ENCODE results near the gene ESF1.

ESF1 gene

GRCh38 chr20:13736436-13737191, 48.1 kb downstream of the ESF1 start:
- DNase-seq, result no peak

- DNase-seq, result no peak
These were observed 48.9 kb downstream of the ESF1 start for GRCh38 chr20:13735826-13736225.

GRCh38 chr20:13723011-13723410, 61.7 kb downstream of the ESF1 start:
- DNase-seq, result no peak

- no peak for DNase-seq
These were observed 66.5 kb downstream of the ESF1 start for GRCh38 chr20:13718171-13718570.

- DNase-seq, result no peak
These were observed 67.1 kb downstream of the ESF1 start for GRCh38 chr20:13717631-13718044.

GRCh38 chr20:13715171-13715570, 69.5 kb downstream of the ESF1 start:
- no peak for DNase-seq

DNA sequence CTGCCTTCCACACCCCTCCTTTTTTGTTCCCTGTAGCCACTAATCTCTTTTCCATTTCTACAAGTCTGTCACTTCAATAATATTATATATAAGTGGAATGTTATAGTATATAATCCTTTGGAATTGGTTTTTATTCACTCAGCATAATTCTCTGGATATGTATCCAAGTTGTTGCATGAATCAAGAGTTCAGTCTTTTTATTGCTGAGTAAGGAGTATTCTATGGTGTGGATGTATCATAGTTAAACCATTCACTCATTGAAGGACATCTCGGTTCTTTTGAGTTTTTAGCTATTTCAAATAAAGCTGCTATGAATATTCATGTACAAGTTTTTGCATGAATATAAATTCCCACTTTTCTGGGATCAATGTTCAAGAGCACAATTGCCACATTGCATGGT, 76.5 kb downstream of the ESF1 start:
- DNase-seq, result no peak

DNA sequence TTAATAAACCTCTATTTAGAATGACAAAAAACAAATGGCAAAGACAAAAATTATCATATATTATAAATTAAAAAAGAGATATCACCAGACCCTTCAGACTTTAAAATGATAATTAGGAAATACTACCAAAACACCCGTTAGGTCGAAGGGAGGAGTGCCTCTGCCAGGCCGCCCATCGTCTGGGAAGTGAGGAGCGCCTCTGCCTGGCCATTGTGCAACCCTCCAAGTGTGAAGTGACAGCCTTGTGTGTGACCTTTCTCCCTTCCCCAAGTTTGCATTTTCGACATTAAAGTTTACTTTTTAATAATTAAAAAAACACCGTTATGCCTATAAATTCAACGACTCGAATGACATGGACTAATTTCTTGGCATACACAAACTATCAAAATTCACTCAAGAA, 81.5 kb downstream of the ESF1 start:
- DNase-seq, result no peak

DNA sequence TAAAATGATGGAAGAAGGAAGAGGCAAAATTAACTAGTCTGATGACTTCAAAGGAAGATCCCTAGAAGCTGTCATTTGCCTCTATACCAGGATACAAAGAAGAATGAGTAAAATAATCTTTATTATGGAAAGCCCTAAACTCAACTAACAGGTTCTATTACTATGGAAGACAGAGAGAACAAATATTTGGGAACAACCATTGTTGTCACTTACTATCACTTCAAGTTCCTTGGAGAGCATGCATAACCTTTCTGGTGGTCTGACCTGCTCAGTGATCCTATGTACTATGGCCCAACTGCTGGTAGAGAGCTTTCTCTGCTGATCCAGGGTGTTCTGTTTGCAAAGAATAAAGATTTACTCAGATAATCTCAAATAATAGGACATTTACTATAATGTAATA, 83.2 kb downstream of the ESF1 start:
- DNase-seq, result no peak

GRCh38 chr20:13700761-13701160, 84.0 kb downstream of the ESF1 start:
- DNase-seq, result no peak

DNA sequence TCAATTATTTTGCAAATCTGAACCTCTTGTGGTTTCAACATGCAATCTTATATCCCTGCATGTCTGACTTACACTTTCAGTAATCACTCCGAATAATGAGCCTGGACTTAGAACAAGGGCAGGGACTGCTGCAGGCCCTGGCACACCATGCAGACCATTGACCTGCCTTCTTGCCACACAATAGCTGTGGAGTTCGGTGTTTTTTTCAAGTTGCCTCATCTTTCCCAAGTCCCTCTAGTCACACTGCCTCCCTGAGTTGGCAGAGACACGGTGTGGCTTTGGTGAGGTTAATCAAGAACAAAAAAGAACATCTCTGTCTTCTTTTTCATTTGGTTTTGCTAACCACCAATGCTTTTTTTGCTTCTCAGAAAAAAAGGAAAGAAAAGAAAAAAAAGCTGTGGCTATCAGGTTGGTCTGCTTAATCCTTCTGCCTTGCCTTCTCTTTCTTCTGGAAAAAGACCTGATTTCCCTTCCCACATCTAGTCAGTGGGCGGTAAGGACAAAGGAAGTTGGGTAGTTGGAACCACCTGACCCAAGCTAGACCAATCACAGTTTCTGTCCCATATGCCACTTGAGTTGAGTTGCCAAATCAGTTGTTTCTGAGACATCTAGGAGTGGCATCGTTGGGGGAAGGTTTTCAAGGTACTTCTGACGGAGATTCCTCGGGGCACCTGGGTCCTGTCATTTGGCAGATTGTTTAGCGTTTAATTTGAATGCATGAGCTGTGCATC, 90.1 kb downstream of the ESF1 start:
- no peak for DNase-seq

DNA sequence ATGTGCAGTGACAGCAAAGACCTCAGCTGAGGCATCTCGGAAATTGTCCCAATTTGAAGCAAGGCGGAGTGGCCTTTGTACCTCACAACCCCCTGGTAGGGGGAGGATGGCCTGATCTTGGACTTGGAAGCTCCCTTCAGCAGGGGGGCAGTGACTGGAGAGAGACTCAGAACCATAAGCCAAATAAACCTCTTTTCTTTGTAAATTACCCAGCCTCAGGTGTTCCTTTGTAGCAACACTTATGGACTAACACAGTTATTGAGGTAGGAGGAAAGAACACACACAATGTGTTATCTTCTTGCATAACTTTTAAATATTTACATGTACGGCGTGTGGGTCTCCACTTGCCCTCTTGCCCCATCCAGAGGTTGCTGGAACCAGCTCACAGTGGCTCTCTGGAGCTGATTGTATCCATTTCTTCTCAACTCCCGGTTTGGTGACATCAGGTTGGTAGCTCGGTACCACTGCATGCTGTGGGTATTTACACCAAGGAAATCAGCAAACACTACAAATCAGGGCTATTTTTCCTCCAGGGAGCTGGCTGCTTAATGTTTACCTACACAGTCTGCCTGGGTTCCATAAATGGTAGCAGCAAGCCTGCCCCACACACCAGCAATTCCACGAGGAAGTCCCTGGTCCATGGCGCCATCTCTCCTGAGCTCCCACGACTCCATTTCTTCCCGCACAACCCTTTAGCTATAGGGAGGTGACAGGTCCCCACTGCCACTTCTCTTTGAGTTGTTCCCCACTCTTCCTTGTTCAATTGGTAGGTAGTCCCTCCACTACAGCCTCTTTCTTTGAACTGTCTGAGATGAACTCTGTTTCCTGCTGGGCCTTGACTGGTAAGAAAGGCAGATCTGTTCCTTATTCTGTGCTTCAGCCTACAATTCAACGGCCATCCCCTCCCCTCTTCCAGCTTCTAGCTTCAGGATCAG, 91.7 kb downstream of the ESF1 start:
- no peak for DNase-seq

DNA sequence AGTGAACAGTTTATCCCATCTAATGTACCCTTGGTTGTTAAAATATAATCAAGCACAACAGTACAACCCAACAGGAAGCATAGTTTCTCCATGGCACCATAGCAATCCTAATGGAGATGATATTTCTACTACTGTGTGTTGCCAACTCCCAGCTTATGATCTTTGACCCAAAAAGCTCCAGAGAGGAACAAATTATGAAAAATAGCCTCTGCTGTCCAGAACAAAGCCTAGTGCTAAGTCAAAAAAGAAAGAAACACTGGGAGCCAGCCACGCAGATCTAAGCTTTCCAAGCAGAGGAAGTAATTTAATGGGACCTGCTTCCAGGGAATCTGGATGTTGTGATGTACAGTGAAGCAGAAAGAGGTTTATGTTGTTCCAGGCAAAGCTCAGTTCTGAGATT, 93.8 kb downstream of the ESF1 start:
- DNase-seq, result no peak

DNA sequence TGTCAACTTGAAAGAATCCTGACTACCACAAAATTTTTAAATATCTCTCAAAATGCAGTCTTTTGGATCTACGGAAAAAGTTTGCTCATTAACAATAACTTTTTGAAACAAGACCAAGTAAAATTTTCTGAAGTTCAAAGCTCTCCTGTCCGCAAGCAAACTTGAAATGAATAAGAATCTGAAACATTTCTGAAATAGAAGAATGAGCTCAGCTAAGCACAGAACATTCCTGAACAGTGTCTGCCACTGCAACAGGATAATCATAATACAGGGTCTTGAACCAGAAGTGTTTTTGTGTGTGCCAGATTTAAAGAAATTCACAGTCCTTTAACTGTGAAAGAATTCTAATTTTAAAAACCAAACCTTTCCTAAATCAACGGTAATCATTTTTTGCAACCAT, 96.9 kb downstream of the ESF1 start:
- no peak for DNase-seq

- no peak for DNase-seq
These were observed 99.1 kb downstream of the ESF1 start for GRCh38 chr20:13685623-13686022.

DNA sequence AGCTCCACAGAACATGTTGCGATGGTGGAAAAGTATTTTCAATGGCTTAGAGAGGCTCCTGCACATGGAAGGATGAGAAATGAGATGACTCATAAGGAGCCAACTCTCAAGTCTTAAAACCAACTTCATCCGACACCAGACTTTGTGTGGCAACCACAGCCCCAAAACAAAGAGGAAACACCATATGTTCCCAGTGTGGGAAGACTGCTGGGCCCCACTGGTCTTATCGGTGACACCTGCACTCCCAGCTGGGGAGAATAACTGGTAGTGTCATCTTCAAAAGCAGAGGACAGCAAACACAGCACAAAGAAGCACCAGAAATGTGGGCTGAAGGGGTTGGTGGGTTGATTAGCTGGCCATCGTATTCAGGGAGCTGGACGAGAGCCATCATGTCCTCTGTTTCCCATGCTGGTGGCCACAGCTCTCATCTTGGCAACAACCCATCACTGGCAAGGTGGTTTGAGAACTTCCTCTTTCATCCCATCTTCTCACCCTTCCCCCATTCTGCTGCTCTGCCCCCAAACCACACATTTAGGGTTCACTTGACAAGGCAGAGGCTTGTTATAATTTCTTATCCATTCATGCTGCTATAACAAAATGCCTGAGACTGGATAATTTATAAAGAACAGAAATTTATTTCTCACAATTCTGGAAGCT, 100.0 kb downstream of the ESF1 start:
- DNase-seq, result no peak

DNA sequence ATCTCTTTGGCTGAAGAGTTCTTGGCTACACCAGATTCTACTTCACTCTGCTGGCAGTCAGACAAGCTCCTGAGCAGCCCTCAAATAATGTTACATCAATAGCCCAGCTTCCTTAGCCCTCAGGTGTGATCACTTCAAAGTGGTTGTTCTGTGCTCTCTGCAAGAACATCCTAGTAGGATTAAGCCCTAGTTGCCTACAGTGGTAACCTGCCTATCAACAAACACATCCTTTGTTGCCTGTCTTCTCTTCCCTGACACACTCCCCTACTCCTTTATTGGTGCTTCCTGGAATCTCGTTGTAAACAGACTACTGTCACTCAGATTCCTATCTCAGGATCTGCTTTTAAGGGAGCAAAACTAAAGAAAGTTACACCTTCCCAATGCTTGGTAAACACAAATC, 100.9 kb downstream of the ESF1 start:
- no peak for DNase-seq

DNA sequence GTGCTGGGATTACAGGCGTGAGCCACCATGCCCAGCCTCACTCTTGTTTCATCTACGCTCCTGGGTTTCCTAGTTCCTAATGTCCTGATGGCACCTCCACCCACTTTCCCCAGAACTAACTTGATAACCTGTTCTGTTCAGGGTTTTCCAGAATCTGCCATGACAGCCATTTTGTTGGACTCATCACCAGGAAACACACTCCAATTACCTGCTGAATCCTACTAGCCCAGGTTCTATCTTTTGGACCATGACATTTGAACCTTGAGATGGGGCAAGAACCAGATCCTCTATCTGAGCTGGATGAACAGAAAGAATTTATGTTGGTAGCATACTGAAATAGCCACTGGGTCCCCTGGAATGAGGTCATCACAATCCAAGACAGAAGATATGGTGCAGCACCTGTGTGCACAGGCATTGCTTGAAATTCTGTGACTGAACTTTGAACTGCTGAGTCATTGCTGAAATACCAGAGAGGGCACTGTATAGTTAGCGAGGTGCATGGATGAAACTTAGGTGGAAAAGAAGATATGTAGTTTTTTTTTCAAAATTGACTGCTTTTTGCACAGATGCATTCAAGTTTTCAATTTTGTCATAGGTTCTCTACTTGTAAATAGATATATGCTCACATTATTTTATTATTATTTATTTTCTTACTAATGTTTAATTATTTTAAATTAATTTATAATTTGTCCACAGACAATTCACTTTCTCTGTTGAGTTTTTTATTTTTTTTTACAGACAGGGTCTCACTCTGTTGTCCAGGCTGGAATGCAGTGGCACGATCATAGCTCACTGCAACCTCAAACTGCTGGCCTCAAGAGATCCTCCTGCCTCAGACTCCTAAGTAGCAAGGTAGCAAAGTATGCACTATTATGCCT, 103.2 kb downstream of the ESF1 start:
- DNase-seq, result no peak

DNA sequence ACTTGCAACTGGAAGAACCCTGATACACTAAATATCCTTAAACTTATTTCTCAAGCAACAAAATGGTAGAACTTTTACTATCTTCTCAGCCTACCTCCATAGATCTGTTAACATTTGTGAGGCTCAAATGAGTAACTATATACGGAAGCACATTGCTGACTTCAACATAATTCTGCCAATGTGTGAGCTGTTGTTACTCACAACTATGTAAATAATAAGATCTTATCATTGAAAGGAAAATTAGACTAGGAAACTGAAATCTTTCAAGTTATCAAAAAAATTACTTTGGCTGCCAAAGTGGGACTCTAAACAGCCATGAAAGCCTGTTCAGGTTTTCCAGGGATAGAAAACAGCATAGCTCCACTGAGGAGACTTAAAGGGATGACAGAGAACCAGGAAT, 105.8 kb downstream of the ESF1 start:
- DNase-seq, result no peak

GRCh38 chr20:13677241-13677640, 107.5 kb downstream of the ESF1 start:
- DNase-seq, result no peak

DNA sequence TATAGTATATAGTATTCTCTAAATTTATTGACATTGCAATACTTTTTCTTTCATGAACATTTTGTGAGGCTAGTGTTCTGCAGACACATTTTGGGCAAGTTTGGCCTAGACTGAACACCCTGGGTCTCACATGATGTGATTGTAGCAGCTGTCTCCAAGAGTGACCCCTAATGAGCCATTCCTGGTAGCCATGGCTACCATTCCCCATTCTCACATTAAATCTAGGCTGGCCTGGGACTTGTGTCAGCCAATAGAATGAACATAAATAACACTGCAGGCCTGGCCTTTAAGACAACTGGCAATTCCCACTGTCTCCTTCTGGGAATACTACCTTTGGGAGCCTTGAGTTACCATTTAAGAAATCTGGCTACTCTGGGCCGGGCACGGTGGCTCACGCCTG, 108.0 kb downstream of the ESF1 start:
- no peak for DNase-seq

- DNase-seq, result no peak
These were observed 112.0 kb downstream of the ESF1 start for GRCh38 chr20:13672690-13673089.

All from CD4-positive, alpha-beta T cell treated with Interleukin-21 for 1 hour (primary cell).